Measurements from ENCODE around the gene CALD1.

Gene CALD1

DNA sequence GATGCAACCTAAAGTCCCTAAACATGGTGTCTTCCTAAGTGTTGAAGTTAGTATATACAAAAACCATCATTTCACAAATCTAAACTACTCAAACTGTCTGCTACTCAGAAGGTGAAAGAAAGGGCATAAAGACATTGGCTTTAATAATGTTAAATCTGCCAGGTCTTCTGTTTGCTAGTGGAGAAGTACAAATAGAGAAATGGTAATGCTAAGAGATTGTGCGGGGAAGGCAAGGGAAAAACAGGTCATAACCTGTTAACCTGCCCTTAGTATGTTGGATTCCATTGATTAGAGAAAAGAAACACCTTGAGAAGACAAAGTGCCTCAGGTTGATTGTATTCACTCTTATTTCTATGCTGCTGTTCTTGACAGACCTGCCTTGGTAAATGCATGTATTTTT, 80.3 kb downstream of the CALD1 start:
- H3K9me3 ChIP-seq: peaks cover 25% of the 10 kb centered on the region; the same call in 1 of the 2 replicates
- H4K20me1 ChIP-seq: no peaks in the 10 kb centered on the region
- no peak overlapping the region for H3K4me2 ChIP-seq
- no peak overlapping the region for H3K9ac ChIP-seq
- TF ChIP-seq Cebpa-rat (IDR thresholded peaks at IDR 0.05): no peak
- peaks cover 48% of the 10 kb centered on the region for H3K4me1 ChIP-seq
- no peaks in the 10 kb centered on the region for H3K27me3 ChIP-seq
- no peak overlapping the region for H3K27ac ChIP-seq
- peaks cover 41% of the 10 kb centered on the region for H3K36me3 ChIP-seq
- H3K4me3 ChIP-seq: no peak overlapping the region

DNA sequence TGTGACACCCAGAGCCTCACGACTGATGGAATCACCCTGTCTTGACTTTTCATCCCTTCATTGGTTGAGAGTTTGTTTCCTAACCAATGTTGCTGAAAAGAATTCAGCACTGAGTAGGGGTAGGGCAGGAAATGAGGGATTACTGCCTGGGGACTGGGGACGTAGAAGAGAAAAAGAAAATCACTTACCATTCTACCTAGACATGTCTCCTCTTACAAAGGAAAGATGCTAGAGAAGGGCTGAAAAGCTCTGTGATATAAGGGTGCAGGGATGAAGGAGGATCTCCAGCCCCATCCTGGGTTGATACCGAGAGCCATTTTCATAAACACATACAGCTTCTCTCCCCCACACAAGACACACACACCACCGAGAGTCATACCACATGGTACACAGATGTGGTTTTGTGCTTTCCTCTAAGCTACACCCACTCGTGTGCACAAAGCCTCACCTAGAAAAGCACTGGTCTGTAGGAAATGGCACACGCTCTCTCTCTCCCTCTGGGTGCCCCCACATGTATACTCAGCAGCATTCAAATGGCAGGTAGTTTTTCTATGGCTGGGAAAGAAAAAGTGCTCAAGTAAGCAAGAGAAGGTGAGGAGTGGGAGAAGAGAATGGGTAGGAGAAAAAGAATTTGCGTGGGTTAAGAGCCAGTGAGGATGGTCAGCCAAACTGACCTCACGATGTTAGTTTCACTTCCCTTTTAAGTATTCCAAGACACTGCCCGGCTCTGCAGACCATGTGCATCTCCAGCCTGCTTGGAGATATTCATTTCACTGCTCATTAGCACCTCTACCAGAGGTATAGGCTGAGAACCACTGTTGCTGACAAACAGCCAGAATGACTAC, 85.8 kb downstream of the CALD1 start:
- no peak for TF ChIP-seq Cebpa-rat (IDR thresholded peaks at IDR 0.05)
- H3K4me3 ChIP-seq: no peak overlapping the region
- H4K20me1 ChIP-seq: no peaks in the 10 kb centered on the region
- peak overlapping the region; percentile 22; the same call in 1 of the 2 replicates for H3K9ac ChIP-seq
- H3K27ac ChIP-seq: peak overlapping the region; percentile 65
- H3K4me2 ChIP-seq: peak overlapping the region; percentile 77
- no peaks in the 10 kb centered on the region for H3K27me3 ChIP-seq
- peaks cover 42% of the 10 kb centered on the region for H3K36me3 ChIP-seq
- H3K9me3 ChIP-seq: no peaks in the 10 kb centered on the region
- peaks cover 78% of the 10 kb centered on the region for H3K4me1 ChIP-seq

- Histone ChIP-seq H3K4me3 (no peak overlapping the region), H3K4me1 (peaks cover 91% of the 10 kb centered on the region), H3K36me3 (peaks cover 34% of the 10 kb centered on the region), H3K9me3 (no peaks in the 10 kb centered on the region), H3K4me2 (0 out of 2 replicates have a peak overlapping the region, but pooled peaks have one; percentile 7), H3K27me3 (no peaks in the 10 kb centered on the region), H3K9ac (no peak overlapping the region), H3K27ac (no peak overlapping the region; the same call in 1 of the 2 replicates), H4K20me1 (no peaks in the 10 kb centered on the region)
- no peak for TF ChIP-seq Cebpa-rat (IDR thresholded peaks at IDR 0.05)
Measured at GRCh38 chr7:134866617-134867016, 87.2 kb downstream of the CALD1 start.

DNA sequence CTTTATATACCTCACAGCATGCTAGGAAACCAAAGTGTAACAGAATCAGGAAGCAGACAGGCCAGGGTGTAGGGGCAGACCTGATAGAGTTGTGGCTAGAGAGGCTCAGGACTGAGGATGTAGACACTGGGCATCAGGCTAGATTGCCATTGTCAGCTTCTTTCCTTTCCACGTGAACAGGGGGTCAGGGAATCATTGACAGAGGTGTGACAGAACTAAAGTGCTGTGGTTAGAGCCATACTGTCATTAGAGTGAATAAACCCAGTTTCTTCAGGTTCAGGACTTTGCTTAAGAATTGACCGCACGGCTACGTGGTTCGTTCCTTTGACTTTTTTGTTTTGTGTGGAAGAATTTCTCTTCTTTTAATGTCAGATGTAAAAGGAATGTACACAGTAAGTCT, 90.7 kb downstream of the CALD1 start:
- no peak for TF ChIP-seq Cebpa-rat (IDR thresholded peaks at IDR 0.05)
- H4K20me1 ChIP-seq: no peaks in the 10 kb centered on the region
- peak overlapping the region; percentile 16; the same call in 1 of the 2 replicates for H3K9ac ChIP-seq
- peak overlapping the region; percentile 82 for H3K27ac ChIP-seq
- H3K27me3 ChIP-seq: no peaks in the 10 kb centered on the region
- peaks cover 37% of the 10 kb centered on the region for H3K36me3 ChIP-seq
- H3K4me2 ChIP-seq: peak overlapping the region; percentile 78
- H3K9me3 ChIP-seq: no peaks in the 10 kb centered on the region
- H3K4me3 ChIP-seq: no peak overlapping the region
- peaks cover 89% of the 10 kb centered on the region for H3K4me1 ChIP-seq

- peaks cover 42% of the 10 kb centered on the region for H3K36me3 ChIP-seq
- H3K27me3 ChIP-seq: no peaks in the 10 kb centered on the region
- no peak overlapping the region for H3K4me3 ChIP-seq
- H4K20me1 ChIP-seq: no peaks in the 10 kb centered on the region
- H3K9ac ChIP-seq: peak overlapping the region; percentile 30; the same call in 1 of the 2 replicates
- peak overlapping the region; percentile 78 for H3K4me2 ChIP-seq
- peaks cover 4% of the 10 kb centered on the region; the same call in 1 of the 2 replicates for H3K9me3 ChIP-seq
- peaks cover 83% of the 10 kb centered on the region for H3K4me1 ChIP-seq
- TF ChIP-seq Cebpa-rat (IDR thresholded peaks at IDR 0.05): no peak
- peak overlapping the region; percentile 82 for H3K27ac ChIP-seq
Measured at GRCh38 chr7:134870781-134871180, 91.3 kb downstream of the CALD1 start.

DNA sequence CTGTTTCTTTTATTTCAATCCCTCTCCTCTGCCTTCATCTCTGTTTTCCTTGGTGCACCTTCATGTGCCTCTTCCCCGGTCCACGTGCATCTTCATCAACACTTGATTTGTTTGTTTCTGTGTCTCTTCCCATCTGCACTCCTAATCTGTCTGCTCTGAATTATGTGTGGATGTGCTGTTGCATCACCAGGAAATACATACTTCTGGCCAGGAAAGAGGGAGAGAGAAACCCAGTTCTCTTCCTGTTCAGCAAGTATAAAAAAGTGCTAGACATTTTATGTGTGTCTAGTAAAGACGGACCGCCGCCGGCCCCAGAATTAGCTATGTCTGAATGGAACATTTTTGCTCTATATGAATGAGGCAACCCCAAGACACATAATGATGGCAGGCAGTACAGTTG, 93.8 kb downstream of the CALD1 start:
- Histone ChIP-seq H3K27ac (peak overlapping the region; percentile 82), H3K4me2 (peak overlapping the region; percentile 78), H3K36me3 (peaks cover 36% of the 10 kb centered on the region)

GRCh38 chr7:134874407-134874806, 95.0 kb downstream of the CALD1 start:
- Histone ChIP-seq H3K9me3 (peaks cover 8% of the 10 kb centered on the region), H3K9ac (peak overlapping the region; percentile 62), H3K36me3 (peaks cover 30% of the 10 kb centered on the region; the same call in 1 of the 2 replicates), H3K4me2 (peak overlapping the region; percentile 78), H3K27ac (peak overlapping the region; percentile 82), H3K4me1 (peaks cover 55% of the 10 kb centered on the region), H3K4me3 (0 out of 2 replicates have a peak overlapping the region, but pooled peaks have one; percentile 1), H4K20me1 (no peaks in the 10 kb centered on the region), H3K27me3 (no peaks in the 10 kb centered on the region)
- TF ChIP-seq Cebpa-rat (IDR thresholded peaks at IDR 0.05): no peak

More for the DNA sequence above, 93.8 kb downstream of the CALD1 start:
- Histone ChIP-seq H4K20me1 (no peaks in the 10 kb centered on the region), H3K27me3 (no peaks in the 10 kb centered on the region), H3K9me3 (peaks cover 8% of the 10 kb centered on the region), H3K9ac (peak overlapping the region; percentile 42; the same call in 1 of the 2 replicates), H3K4me1 (peaks cover 67% of the 10 kb centered on the region), H3K4me3 (no peak overlapping the region)
- no peak for TF ChIP-seq Cebpa-rat (IDR thresholded peaks at IDR 0.05)

DNA sequence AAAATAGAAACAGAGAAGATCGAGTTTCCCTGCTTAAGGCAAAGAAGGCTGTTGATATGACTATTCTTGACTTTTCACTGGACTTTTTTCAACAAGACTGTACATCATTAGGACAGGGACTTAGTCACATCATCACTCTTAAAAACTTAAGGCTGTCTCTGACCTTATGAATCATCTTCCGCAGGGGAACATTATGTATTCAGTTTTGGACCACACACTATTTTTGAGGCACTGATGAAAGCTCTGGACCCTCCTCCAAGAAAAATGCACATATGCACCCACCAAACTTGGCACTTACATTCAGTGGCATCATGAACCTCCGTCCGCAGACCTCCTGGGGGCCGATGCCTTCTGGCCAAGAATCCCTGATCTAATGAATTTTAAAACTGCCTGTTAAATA, 96.4 kb downstream of the CALD1 start:
- Histone ChIP-seq H3K27ac (no peak overlapping the region), H3K4me2 (no peak overlapping the region), H4K20me1 (no peaks in the 10 kb centered on the region), H3K4me1 (peaks cover 41% of the 10 kb centered on the region), H3K9me3 (peaks cover 8% of the 10 kb centered on the region), H3K27me3 (no peaks in the 10 kb centered on the region), H3K4me3 (no peak overlapping the region), H3K9ac (no peak overlapping the region), H3K36me3 (peaks cover 36% of the 10 kb centered on the region; the same call in 1 of the 2 replicates)
- TF ChIP-seq Cebpa-rat (IDR thresholded peaks at IDR 0.05): no peak

DNA sequence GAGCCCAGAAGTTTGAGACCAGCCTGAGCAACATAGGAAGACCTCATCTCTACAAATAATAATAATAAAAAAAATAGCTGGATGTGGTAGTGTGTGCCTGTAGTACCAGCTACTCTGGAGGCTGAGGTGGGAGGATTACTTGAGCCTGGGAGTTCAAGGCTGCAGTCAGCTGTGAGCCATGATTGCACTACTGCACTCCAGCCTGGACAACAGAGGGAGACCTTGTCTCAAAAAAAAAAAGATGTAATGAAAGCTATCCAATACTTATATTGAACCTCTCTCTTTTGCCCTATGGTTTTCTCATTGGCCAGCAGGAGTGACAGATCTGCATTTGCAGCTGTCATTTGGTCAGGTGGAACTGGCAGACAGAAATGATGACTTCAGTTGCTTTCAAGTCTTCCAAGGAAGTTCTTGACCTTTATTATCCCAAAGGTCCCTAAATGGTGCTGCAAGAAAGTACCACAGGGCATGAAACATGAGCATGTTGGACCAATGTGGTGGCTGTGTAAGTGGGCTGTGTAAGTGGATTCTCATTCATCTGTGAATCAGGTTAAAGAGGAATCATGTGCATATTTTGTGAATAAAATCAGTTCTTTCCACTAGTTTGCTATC, 99.4 kb downstream of the CALD1 start:
- H3K36me3 ChIP-seq: peaks cover 41% of the 10 kb centered on the region; the same call in 1 of the 2 replicates
- H3K4me2 ChIP-seq: no peak overlapping the region
- TF ChIP-seq Cebpa-rat (IDR thresholded peaks at IDR 0.05): no peak
- peaks cover 8% of the 10 kb centered on the region for H3K9me3 ChIP-seq
- no peak overlapping the region for H3K9ac ChIP-seq
- no peak overlapping the region for H3K27ac ChIP-seq
- peaks cover 11% of the 10 kb centered on the region for H3K4me1 ChIP-seq
- no peak overlapping the region for H3K4me3 ChIP-seq
- H4K20me1 ChIP-seq: no peaks in the 10 kb centered on the region
- no peaks in the 10 kb centered on the region for H3K27me3 ChIP-seq
